Thoracic aorta (tissue), 2 donors: ENCODE results near the gene PRSS53. TPM values are rescaled to one million over a fixed set of nuclear protein-coding genes. Genes with fewer than 3 reads are reported as not detected.
"Not testable (repeated sequence)": the region's sequence is repeated elsewhere in the genome, so short reads cannot be mapped to it uniquely, and the experiment has no call there.

Source experiments
- ATAC-seq: fragments of 150-250 bp; one replicate; pipeline ENCODE4 v1.8.0; 2017; ENCODE audit warnings: low read depth; ENCODE audit not compliant: insufficient number of reproducible peaks, low FRiP score
- DNase-seq: peaks from one replicate; pipeline ENCODE4 v3.0.0-alpha.2; 2020; ENCODE audit warnings: low spot score
- H3K27ac ChIP-seq, 2 donors: fragments of 200-600 bp; sonication (generic); 1 replicate in 1 of 2; 2 replicates in 1 of 2; pipeline ENCODE4 v1.5.1; 2016; ENCODE audit warnings: mild to moderate bottlenecking in 2 of 2, moderate library complexity in 2 of 2
- H3K27me3 ChIP-seq: fragments of 200-600 bp; sonication (generic); replicated peaks from 2 replicates; pipeline ENCODE4 v1.6.0; 2016; ENCODE audit warnings: mild to moderate bottlenecking; ENCODE audit not compliant: insufficient read depth
- H3K36me3 ChIP-seq: fragments of 200-600 bp; sonication (generic); one replicate; pipeline ENCODE4 v1.5.1; 2016
- H3K4me1 ChIP-seq, 2 donors: fragments of 200-600 bp; sonication (generic); 1 replicate in 1 of 2; 2 replicates in 1 of 2; pipeline versions ENCODE4 v1.5.1 to v1.6.0; 2016; ENCODE audit warnings: low read depth in 2 of 2, mild to moderate bottlenecking in 1 of 2; ENCODE audit not compliant: control insufficient read depth in 1 of 2
- H3K4me3 ChIP-seq: fragments of 200-600 bp; sonication (generic); 2 replicates; pipeline ENCODE4 v1.5.1; 2016; ENCODE audit warnings: mild to moderate bottlenecking
- H3K9me3 ChIP-seq: fragments of 200-600 bp; sonication (generic); 2 replicates; pipeline ENCODE4 v1.5.1; 2016
- CTCF ChIP-seq: fragments of 200-600 bp; sonication (generic); IDR thresholded peaks from one replicate; pipeline ENCODE4 v1.5.1; 2019; ENCODE audit warnings: antibody characterized with exemption
- total RNA-seq, 2 donors: library from RNA; depleted of rRNA; stranded (reverse); fragments of >200 nt; gene quantifications; one replicate each; pipeline versions ENCODE4 v1.1.0 to v1.2.3, GENCODE V29; 2016

The PRSS53 gene
- total RNA-seq = 10 to 100 TPM; 10.6 to 13.7 TPM

GRCh38 chr16:31088459-31089183 lies at the start of gene PRSS53:
TSS of gene PRSS53 (minus strand) at chr16:31088943. CDS start at chr16:31088809, 134 bp downstream.
- Histone ChIP-seq H3K4me1 (no peaks in the 10 kb centered on the region), H3K27ac (no peak within 1 kb of the TSS), H3K4me3 (no peak within 1 kb of the TSS), H3K9me3 (no peaks in the 10 kb centered on the region), H3K36me3 (peaks cover 27% of the 10 kb centered on the region), H3K27me3 (no peaks in the 10 kb centered on the region)
- ATAC-seq (no peak), DNase-seq (no peak)
- TF ChIP-seq CTCF = no peak

- not testable (repeated sequence) for H3K27ac ChIP-seq, H3K27me3 ChIP-seq, H3K9me3 ChIP-seq, ATAC-seq, DNase-seq, H3K4me3 ChIP-seq, H3K36me3 ChIP-seq
- peaks cover 16 to 30% of the 10 kb centered on the region in 2 donors for H3K4me1 ChIP-seq
Measured at GRCh38 chr16:31136822-31137499, 48.2 kb upstream of the PRSS53 start.

- H3K4me1 ChIP-seq = peaks cover 11 to 23% of the 10 kb centered on the region in 2 donors
- ATAC-seq (no peak), DNase-seq (no peak)
- TF ChIP-seq CTCF = no peak
- no peak overlapping the region for H3K27ac ChIP-seq
- no peaks in the 10 kb centered on the region for H3K9me3 ChIP-seq
- no peaks in the 10 kb centered on the region for H3K27me3 ChIP-seq
- no peak overlapping the region for H3K4me3 ChIP-seq
- H3K36me3 ChIP-seq = peaks cover 11% of the 10 kb centered on the region
Measured at GRCh38 chr16:31136287-31136662, 47.5 kb upstream of the PRSS53 start.

GRCh38 chr16:31135535-31136286 lies 47.0 kb upstream of the PRSS53 start, which contains the start of gene PRSS8:
TSS of gene PRSS8 (minus strand) at chr16:31135727. CDS start at chr16:31135498, 229 bp downstream.
- Histone ChIP-seq H3K36me3 (peaks cover 15% of the 10 kb centered on the region), H3K27ac (no peak within 1 kb of the TSS), H3K4me3 (no peak within 1 kb of the TSS), H3K4me1 (peaks cover 11 to 19% of the 10 kb centered on the region in 2 donors), H3K27me3 (no peaks in the 10 kb centered on the region), H3K9me3 (no peaks in the 10 kb centered on the region)
- no peak for ATAC-seq
- no peak for TF ChIP-seq CTCF
- DNase-seq = no peak

- peaks cover 11 to 18% of the 10 kb centered on the region in 2 donors for H3K4me1 ChIP-seq
- DNase-seq = no peak
- peaks cover 21% of the 10 kb centered on the region for H3K36me3 ChIP-seq
- no peak overlapping the region for H3K27ac ChIP-seq
- no peak overlapping the region for H3K4me3 ChIP-seq
- TF ChIP-seq CTCF = no peak
- H3K9me3 ChIP-seq = no peaks in the 10 kb centered on the region
- ATAC-seq = no peak
- H3K27me3 ChIP-seq = no peaks in the 10 kb centered on the region
Measured at GRCh38 chr16:31134625-31135534, 46.1 kb upstream of the PRSS53 start.
